Natural killer cell (primary cell): ENCODE data around the gene LINC00632. TPM values are rescaled to one million over a fixed set of nuclear protein-coding genes. Genes with fewer than 3 reads are reported as not detected.

Experiments
- ATAC-seq, 3 donors: fragments of 150-1000 bp in 2 of 3; fragments of 200-7000 bp in 1 of 3; cut with Tn5 transposase; 1 replicate in 1 of 3; 2 replicates in 2 of 3; pipeline ENCODE4 v1.10.0; 2021; ENCODE audit warnings: mild to moderate bottlenecking in 2 of 3, moderate library complexity in 2 of 3
- DNase-seq, 2 donors: peaks; one replicate each; pipeline versions ENCODE4 v3.0.0 to v3.0.0-alpha.2; 2013 to 2021; ENCODE audit warnings: mixed read lengths in 1 of 2
- H3K27ac ChIP-seq: one replicate; pipeline ENCODE4 v1.5.1; 2013; ENCODE audit warnings: mild to moderate bottlenecking, low read length
- H3K27me3 ChIP-seq: one replicate; pipeline ENCODE4 v1.6.1; 2013; ENCODE audit warnings: low read length; ENCODE audit not compliant: control insufficient read depth, insufficient read depth
- H3K36me3 ChIP-seq: one replicate; pipeline ENCODE4 v1.6.1; 2013; ENCODE audit warnings: low read length; ENCODE audit not compliant: control insufficient read depth, insufficient read depth
- H3K4me1 ChIP-seq: one replicate; pipeline ENCODE4 v1.6.1; 2013; ENCODE audit warnings: low read length; ENCODE audit not compliant: control insufficient read depth, insufficient read depth
- H3K4me3 ChIP-seq: one replicate; pipeline ENCODE4 v1.5.1; 2013; ENCODE audit warnings: low read length
- H3K9me3 ChIP-seq: one replicate; pipeline ENCODE4 v1.6.1; 2013; ENCODE audit warnings: low read length; ENCODE audit not compliant: control insufficient read depth, insufficient read depth
- H3K27ac Mint-ChIP-seq, 2 donors: one replicate each; pipeline ENCODE4 v1.8.0; 2022; ENCODE audit warnings: mild to moderate bottlenecking in 2 of 2, mixed read lengths in 2 of 2, moderate library complexity in 1 of 2
- H3K27me3 Mint-ChIP-seq, 2 donors: one replicate each; pipeline ENCODE4 v1.8.0; 2022; ENCODE audit warnings: low read depth in 2 of 2, mixed read lengths in 2 of 2
- H3K36me3 Mint-ChIP-seq: one replicate; pipeline ENCODE4 v1.8.0; 2022; ENCODE audit warnings: mixed read lengths
- H3K4me1 Mint-ChIP-seq, 2 donors: one replicate each; pipeline ENCODE4 v1.8.0; 2022; ENCODE audit warnings: mixed read lengths in 2 of 2
- H3K4me3 Mint-ChIP-seq: one replicate; pipeline ENCODE4 v1.8.0; 2022; ENCODE audit warnings: mild to moderate bottlenecking, moderate library complexity, mixed read lengths
- H3K9me3 Mint-ChIP-seq, 2 donors: one replicate each; pipeline ENCODE4 v1.8.0; 2022; ENCODE audit warnings: mixed read lengths in 2 of 2
- WGBS: methylation state at CpG from one replicate; pipeline ENCODE4 v1.1.7; 2013; ENCODE audit warnings: missing lambda C conversion rate; ENCODE audit not compliant: insufficient coverage; 5-methylcytosine and 5-hydroxymethylcytosine counted together
- intact Hi-C: fragments of 100-400 bp; cut with micrococcal nuclease; formaldehyde crosslinking; loops from one replicate; pipeline ENCODE4 v1.14.2; 2022
- total RNA-seq, 4 donors: library from RNA; stranded (reverse); fragments of 120-200 nt in 1 of 4; gene quantifications; one replicate each; pipeline versions ENCODE4 v1.2.3 to v1.2.4, GENCODE V29; 2013 to 2022
- TF ChIP-seq, protein P1 (sequence below): fragments of 200-600 bp; IDR thresholded peaks from one replicate; pipeline ENCODE4 v1.8.0; 2022; ENCODE audit warnings: antibody characterized with exemption

The LINC00632 gene
- total RNA-seq, 3 donors from 2014 or later (not counting 1 experiment from before 2014, with no cell fraction given) = 0.12 to 0.43 (median 0.16) TPM

- no peaks in the 10 kb centered on the region for H3K36me3 Mint-ChIP-seq
- H3K4me1 ChIP-seq = no peaks in the 10 kb centered on the region
- no peaks in the 10 kb centered on the region for H3K9me3 ChIP-seq
- ATAC-seq = no peak
- H3K27ac Mint-ChIP-seq = no peak overlapping the region
- H3K36me3 ChIP-seq = no peaks in the 10 kb centered on the region
- intact Hi-C loops = no loop called here
- no peaks in the 10 kb centered on the region for H3K4me1 Mint-ChIP-seq
- 83% methylated on average over 3 of the region's 3 CpGs for WGBS
- no peaks in the 10 kb centered on the region for H3K27me3 Mint-ChIP-seq
- H3K4me3 ChIP-seq = no peak overlapping the region
- H3K27ac ChIP-seq = no peak overlapping the region
- TF ChIP-seq, protein P1, sequence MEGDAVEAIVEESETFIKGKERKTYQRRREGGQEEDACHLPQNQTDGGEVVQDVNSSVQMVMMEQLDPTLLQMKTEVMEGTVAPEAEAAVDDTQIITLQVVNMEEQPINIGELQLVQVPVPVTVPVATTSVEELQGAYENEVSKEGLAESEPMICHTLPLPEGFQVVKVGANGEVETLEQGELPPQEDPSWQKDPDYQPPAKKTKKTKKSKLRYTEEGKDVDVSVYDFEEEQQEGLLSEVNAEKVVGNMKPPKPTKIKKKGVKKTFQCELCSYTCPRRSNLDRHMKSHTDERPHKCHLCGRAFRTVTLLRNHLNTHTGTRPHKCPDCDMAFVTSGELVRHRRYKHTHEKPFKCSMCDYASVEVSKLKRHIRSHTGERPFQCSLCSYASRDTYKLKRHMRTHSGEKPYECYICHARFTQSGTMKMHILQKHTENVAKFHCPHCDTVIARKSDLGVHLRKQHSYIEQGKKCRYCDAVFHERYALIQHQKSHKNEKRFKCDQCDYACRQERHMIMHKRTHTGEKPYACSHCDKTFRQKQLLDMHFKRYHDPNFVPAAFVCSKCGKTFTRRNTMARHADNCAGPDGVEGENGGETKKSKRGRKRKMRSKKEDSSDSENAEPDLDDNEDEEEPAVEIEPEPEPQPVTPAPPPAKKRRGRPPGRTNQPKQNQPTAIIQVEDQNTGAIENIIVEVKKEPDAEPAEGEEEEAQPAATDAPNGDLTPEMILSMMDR = no peak
- DNase-seq = no peak
- H3K9me3 Mint-ChIP-seq = no peaks in the 10 kb centered on the region
- H3K27me3 ChIP-seq = no peaks in the 10 kb centered on the region
- H3K4me3 Mint-ChIP-seq = no peak overlapping the region
Observed at GRCh38 chrX:140724736-140725135, 15.2 kb downstream of the LINC00632 start.

DNA sequence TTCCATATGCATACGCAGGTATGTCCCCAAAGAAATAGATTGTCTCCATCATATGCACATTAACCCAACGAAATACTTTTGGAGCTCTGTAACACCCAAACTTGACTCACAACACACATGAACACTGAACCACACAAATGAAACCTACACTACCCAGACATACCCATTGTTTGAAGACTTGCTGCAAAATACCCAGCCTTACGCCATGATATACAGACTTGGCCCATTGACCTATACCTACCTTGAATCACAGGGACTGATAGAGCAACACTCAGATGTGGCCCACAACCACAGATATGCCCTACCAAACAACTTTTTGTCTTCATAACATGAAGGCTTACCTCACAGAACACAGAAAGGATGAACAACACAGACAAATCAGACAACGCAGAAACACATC, 15.9 kb downstream of the LINC00632 start:
- Histone ChIP-seq H3K4me1 (no peaks in the 10 kb centered on the region), H3K4me3 (no peak overlapping the region), H3K27me3 (no peaks in the 10 kb centered on the region), H3K27ac (no peak overlapping the region), H3K9me3 (no peaks in the 10 kb centered on the region), H3K36me3 (no peaks in the 10 kb centered on the region)
- Mint-ChIP-seq H3K27me3 (no peaks in the 10 kb centered on the region), H3K27ac (no peak overlapping the region), H3K9me3 (no peaks in the 10 kb centered on the region), H3K4me3 (no peak overlapping the region), H3K36me3 (no peaks in the 10 kb centered on the region), H3K4me1 (no peaks in the 10 kb centered on the region)
- ATAC-seq (no peak), DNase-seq (no peak)
- 89% methylated on average over 4 of the region's 4 CpGs for WGBS
- intact Hi-C loops = no loop called here
- TF ChIP-seq, protein P1 = no peak

DNA sequence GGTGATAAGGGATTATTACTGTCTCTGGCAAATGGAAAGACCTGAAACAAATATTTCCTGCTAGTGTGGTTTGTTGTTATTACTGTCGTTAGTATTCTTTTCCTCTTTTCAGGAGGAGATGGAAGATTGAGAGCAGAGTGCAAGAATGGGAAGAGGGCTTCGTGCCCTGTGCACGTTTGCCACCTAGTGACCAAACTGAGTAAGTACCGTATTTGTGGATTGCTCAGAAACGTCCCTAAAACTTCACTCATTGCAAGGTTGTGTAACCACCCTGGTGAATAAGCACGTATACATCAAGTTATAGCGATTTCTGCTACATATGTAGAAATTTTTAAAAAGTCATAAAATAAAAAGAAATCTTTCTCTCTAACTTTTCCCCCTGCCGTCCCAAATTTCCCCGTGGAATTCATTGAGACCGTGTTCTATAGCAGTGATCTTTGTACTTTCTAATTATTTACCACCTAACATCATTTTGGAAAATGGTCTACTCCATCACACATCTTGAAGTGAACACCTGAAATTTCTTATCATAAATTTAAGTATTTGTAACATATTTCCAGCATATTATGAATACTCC, 24.3 kb downstream of the LINC00632 start:
- Mint-ChIP-seq H3K9me3 (no peaks in the 10 kb centered on the region), H3K36me3 (no peaks in the 10 kb centered on the region), H3K27me3 (no peaks in the 10 kb centered on the region), H3K4me1 (no peaks in the 10 kb centered on the region), H3K4me3 (no peak overlapping the region), H3K27ac (no peak overlapping the region)
- H3K4me3 ChIP-seq = no peak overlapping the region
- intact Hi-C loops = loop anchor here (5.0 kb wide), 1 partner anchor 677 kb away; no protein-coding TSS in a partner anchor
- TF ChIP-seq, protein P1 = peak; percentile 46
- no peaks in the 10 kb centered on the region for H3K36me3 ChIP-seq
- H3K9me3 ChIP-seq = no peaks in the 10 kb centered on the region
- no peaks in the 10 kb centered on the region for H3K27me3 ChIP-seq
- WGBS = 64% methylated on average over 4 of the region's 10 CpGs
- H3K4me1 ChIP-seq = no peaks in the 10 kb centered on the region
- ATAC-seq = peak in 1 of 3 donors; percentile 74
- peak in 1 of 2 donors; percentile 46 for DNase-seq
- H3K27ac ChIP-seq = no peak overlapping the region

GRCh38 chrX:140744085-140744484, 34.5 kb downstream of the LINC00632 start:
- Histone ChIP-seq H3K9me3 (no peaks in the 10 kb centered on the region), H3K27ac (no peak overlapping the region), H3K4me3 (no peak overlapping the region), H3K4me1 (no peaks in the 10 kb centered on the region), H3K27me3 (no peaks in the 10 kb centered on the region), H3K36me3 (no peaks in the 10 kb centered on the region)
- intact Hi-C loops = no loop called here
- Mint-ChIP-seq H3K4me1 (no peaks in the 10 kb centered on the region), H3K36me3 (no peaks in the 10 kb centered on the region), H3K9me3 (peaks cover 0 to 2% of the 10 kb centered on the region in 2 donors), H3K27me3 (peaks cover 0 to 3% of the 10 kb centered on the region in 2 donors), H3K27ac (no peak overlapping the region), H3K4me3 (no peak overlapping the region)
- DNase-seq (peak in 1 of 2 donors; percentile 34), ATAC-seq (no peak)
- TF ChIP-seq, protein P1 = no peak
